SK-N-SH treated with all-trans-retinoic acid at 6 μM for 48 hours (cell line): Measurements from ENCODE around the gene APEH.

Experiments
- ARNTL ChIP-seq: fragments of 450-650 bp; formaldehyde crosslinking; IDR thresholded peaks from 2 replicates; pipeline ENCODE4 v1.5.0; 2020; ENCODE audit warnings: low read depth, mild to moderate bottlenecking, moderate library complexity, borderline replicate concordance
- BACH2 ChIP-seq: fragments of 250-450 bp; sonication (Bioruptor Pico); IDR thresholded peaks from 2 replicates; pipeline ENCODE4 v1.9.0; 2021; ENCODE audit warnings: mild to moderate bottlenecking, borderline replicate concordance
- CREB5 ChIP-seq: fragments of 250-450 bp; sonication (Bioruptor Pico); IDR thresholded peaks from 2 replicates; pipeline ENCODE4 v1.5.1; 2020; ENCODE audit warnings: low read depth, mild to moderate bottlenecking, moderate library complexity
- ESRRG ChIP-seq: fragments of 250-450 bp; sonication (Bioruptor Pico); IDR thresholded peaks from 2 replicates; pipeline ENCODE4 v1.6.1; 2021; ENCODE audit warnings: mild to moderate bottlenecking
- GLIS3 ChIP-seq: fragments of 250-450 bp; sonication (Bioruptor Pico); IDR thresholded peaks from 2 replicates; pipeline ENCODE4 v1.5.0; 2020; ENCODE audit warnings: mild to moderate bottlenecking, moderate library complexity
- ISL1 ChIP-seq: fragments of 250-450 bp; sonication (Bioruptor Pico); IDR thresholded peaks from 2 replicates; pipeline ENCODE4 v2.1.2; 2022; ENCODE audit warnings: mild to moderate bottlenecking, moderate library complexity
- PATZ1 ChIP-seq: fragments of 250-450 bp; sonication (Bioruptor Pico); IDR thresholded peaks from 2 replicates; pipeline ENCODE4 v1.8.0; 2020; ENCODE audit warnings: mild to moderate bottlenecking, moderate library complexity, borderline replicate concordance
- RARB ChIP-seq: fragments of 250-450 bp; sonication (Bioruptor Pico); IDR thresholded peaks from 2 replicates; pipeline ENCODE4 v1.8.0; 2021; ENCODE audit warnings: mild to moderate bottlenecking, moderate library complexity
- TCF4 ChIP-seq: fragments of 250-450 bp; sonication (Bioruptor Pico); IDR thresholded peaks from 2 replicates; pipeline ENCODE4 v1.8.0; 2021; ENCODE audit warnings: mild to moderate bottlenecking, moderate library complexity, borderline replicate concordance
- ZC3H10 ChIP-seq: fragments of 250-450 bp; sonication (Bioruptor Pico); IDR thresholded peaks from 2 replicates; pipeline ENCODE4 v1.5.1; 2021; ENCODE audit warnings: mild to moderate bottlenecking, moderate library complexity
- ZFP3 ChIP-seq: fragments of 250-450 bp; sonication (Bioruptor Pico); IDR thresholded peaks from 2 replicates; pipeline ENCODE4 v1.5.0; 2020; ENCODE audit warnings: mild to moderate bottlenecking, moderate library complexity
- TF ChIP-seq, protein P1 (sequence below): fragments of 250-450 bp; sonication (Bioruptor Pico); IDR thresholded peaks from 2 replicates; pipeline ENCODE4 v1.5.0; 2020; ENCODE audit warnings: mild to moderate bottlenecking, moderate library complexity
- TF ChIP-seq, protein P2 (sequence below): fragments of 250-450 bp; sonication (Bioruptor Pico); IDR thresholded peaks from 2 replicates; pipeline ENCODE4 v1.5.1; 2021; ENCODE audit warnings: mild to moderate bottlenecking, moderate library complexity

DNA sequence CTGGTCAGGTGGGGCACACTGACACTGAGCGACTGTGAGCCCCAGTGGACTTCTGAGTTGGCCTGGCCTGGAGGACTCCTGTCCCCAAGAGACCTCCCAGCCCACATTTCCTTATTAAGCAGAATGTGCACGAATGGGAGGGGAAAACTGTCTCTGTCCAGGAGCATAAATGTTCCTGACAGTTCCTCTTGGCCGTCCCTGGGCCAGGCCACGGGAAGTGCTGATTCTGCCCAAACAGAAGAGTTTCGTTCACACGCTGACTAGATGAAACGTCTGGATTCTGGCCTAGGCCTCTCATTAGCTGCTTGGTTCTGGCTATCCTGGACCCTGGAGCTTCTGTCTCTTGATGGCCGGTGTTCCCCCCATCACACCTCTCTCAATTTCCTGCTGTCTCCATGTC, 29.5 kb upstream of the APEH start:
- TF ChIP-seq ZFP3 (CRISPR knock-in tag) (no peak), ESRRG (CRISPR knock-in tag) (no peak), PATZ1 (CRISPR knock-in tag) (no peak), ZC3H10 (no peak), CREB5 (CRISPR knock-in tag) (no peak), RARB (no peak), GLIS3 (no peak), BACH2 (CRISPR knock-in tag) (no peak), ISL1 (CRISPR knock-in tag) (no peak), TCF4 (no peak), ARNTL (no peak)
- TF ChIP-seq, protein P1, sequence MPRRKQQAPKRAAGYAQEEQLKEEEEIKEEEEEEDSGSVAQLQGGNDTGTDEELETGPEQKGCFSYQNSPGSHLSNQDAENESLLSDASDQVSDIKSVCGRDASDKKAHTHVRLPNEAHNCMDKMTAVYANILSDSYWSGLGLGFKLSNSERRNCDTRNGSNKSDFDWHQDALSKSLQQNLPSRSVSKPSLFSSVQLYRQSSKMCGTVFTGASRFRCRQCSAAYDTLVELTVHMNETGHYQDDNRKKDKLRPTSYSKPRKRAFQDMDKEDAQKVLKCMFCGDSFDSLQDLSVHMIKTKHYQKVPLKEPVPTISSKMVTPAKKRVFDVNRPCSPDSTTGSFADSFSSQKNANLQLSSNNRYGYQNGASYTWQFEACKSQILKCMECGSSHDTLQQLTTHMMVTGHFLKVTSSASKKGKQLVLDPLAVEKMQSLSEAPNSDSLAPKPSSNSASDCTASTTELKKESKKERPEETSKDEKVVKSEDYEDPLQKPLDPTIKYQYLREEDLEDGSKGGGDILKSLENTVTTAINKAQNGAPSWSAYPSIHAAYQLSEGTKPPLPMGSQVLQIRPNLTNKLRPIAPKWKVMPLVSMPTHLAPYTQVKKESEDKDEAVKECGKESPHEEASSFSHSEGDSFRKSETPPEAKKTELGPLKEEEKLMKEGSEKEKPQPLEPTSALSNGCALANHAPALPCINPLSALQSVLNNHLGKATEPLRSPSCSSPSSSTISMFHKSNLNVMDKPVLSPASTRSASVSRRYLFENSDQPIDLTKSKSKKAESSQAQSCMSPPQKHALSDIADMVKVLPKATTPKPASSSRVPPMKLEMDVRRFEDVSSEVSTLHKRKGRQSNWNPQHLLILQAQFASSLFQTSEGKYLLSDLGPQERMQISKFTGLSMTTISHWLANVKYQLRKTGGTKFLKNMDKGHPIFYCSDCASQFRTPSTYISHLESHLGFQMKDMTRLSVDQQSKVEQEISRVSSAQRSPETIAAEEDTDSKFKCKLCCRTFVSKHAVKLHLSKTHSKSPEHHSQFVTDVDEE (CRISPR knock-in tag): no peak
- TF ChIP-seq, protein P2, sequence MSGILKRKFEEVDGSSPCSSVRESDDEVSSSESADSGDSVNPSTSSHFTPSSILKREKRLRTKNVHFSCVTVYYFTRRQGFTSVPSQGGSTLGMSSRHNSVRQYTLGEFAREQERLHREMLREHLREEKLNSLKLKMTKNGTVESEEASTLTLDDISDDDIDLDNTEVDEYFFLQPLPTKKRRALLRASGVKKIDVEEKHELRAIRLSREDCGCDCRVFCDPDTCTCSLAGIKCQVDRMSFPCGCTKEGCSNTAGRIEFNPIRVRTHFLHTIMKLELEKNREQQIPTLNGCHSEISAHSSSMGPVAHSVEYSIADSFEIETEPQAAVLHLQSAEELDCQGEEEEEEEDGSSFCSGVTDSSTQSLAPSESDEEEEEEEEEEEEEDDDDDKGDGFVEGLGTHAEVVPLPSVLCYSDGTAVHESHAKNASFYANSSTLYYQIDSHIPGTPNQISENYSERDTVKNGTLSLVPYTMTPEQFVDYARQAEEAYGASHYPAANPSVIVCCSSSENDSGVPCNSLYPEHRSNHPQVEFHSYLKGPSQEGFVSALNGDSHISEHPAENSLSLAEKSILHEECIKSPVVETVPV: no peak
